Immature natural killer cell (primary cell): ENCODE measurements around the gene RPS29. TPM values are rescaled to one million over a fixed set of nuclear protein-coding genes. Genes with fewer than 3 reads are reported as not detected.
"Not testable (repeated sequence)": the region's sequence is repeated elsewhere in the genome, so short reads cannot be mapped to it uniquely, and the experiment has no call there.

ENCODE experiments used
- DNase-seq, 3 donors: peaks; one replicate each; pipeline ENCODE4 v3.0.0; 2022; ENCODE audit warnings: mixed read lengths in 1 of 3
- H3K27ac Mint-ChIP-seq, 6 donors: one replicate each; pipeline ENCODE4 v1.8.0; 2020; ENCODE audit warnings: mixed read lengths in 6 of 6, mild to moderate bottlenecking in 5 of 6, inconsistent platforms in 4 of 6, moderate library complexity in 3 of 6
- H3K27me3 Mint-ChIP-seq, 3 donors: one replicate each; pipeline ENCODE4 v1.8.0; 2020 to 2021; ENCODE audit warnings: low read depth in 3 of 3, mild to moderate bottlenecking in 3 of 3, mixed read lengths in 3 of 3, moderate library complexity in 3 of 3, inconsistent platforms in 1 of 3
- H3K36me3 Mint-ChIP-seq, 3 donors: one replicate each; pipeline ENCODE4 v1.8.0; 2020; ENCODE audit warnings: mixed read lengths in 3 of 3, inconsistent platforms in 2 of 3, mild to moderate bottlenecking in 2 of 3
- H3K4me1 Mint-ChIP-seq, 2 donors: one replicate each; pipeline ENCODE4 v1.8.0; 2020; ENCODE audit warnings: inconsistent platforms in 2 of 2, mild to moderate bottlenecking in 2 of 2, mixed read lengths in 2 of 2, moderate library complexity in 1 of 2
- H3K4me3 Mint-ChIP-seq, 5 donors: one replicate each; pipeline ENCODE4 v1.8.0; 2020; ENCODE audit warnings: mild to moderate bottlenecking in 5 of 5, mixed read lengths in 5 of 5, inconsistent platforms in 3 of 5, moderate library complexity in 3 of 5
- H3K9me3 Mint-ChIP-seq, 6 donors: one replicate each; pipeline ENCODE4 v1.8.0; 2020; ENCODE audit warnings: mild to moderate bottlenecking in 6 of 6, mixed read lengths in 6 of 6, inconsistent platforms in 4 of 6, moderate library complexity in 3 of 6
- polyA plus RNA-seq, 3 donors: library from polyadenylated mRNA; unstranded; fragments of 300-500 nt; fragmentation: Illumina TruSeq; gene quantifications; one replicate each; pipeline ENCODE4 v1.2.3, GENCODE V29; 2021

The RPS29 gene
- polyA plus RNA-seq: 1,000 to 10,000 TPM; 2,323 to 7,295 (median 3,604) TPM

GRCh38 chr14:49585803-49586672, at the start of gene RPS29:
RPS29 (minus strand) TSS chr14:49586380; CDS start chr14:49586346, 34 bp downstream.
- Mint-ChIP-seq H3K27ac (peak within 1 kb of the TSS; percentile 93 to 99 (median 94)), H3K36me3 (peaks cover 0 to 21% (median 14%) of the 10 kb centered on the region in 3 donors), H3K4me1 (peaks cover 62 to 67% of the 10 kb centered on the region in 2 donors), H3K27me3 (peaks cover 13 to 26% (median 23%) of the 10 kb centered on the region in 3 donors), H3K9me3 (peaks cover 0 to 3% (median 0%) of the 10 kb centered on the region in 6 donors), H3K4me3 (peak within 1 kb of the TSS; percentile 90 to 99 (median 93))
- peak; percentile 99 to 100 (median 99) for DNase-seq

GRCh38 chr14:49634547-49635334, 48.6 kb upstream of the RPS29 start, which contains the start of gene DNAAF2:
DNAAF2 (minus strand) TSS chr14:49635244; CDS start chr14:49635149, 95 bp downstream.
- peak; percentile 76 to 78 (median 77) for DNase-seq
- Mint-ChIP-seq H3K36me3 (peaks cover 5 to 9% (median 6%) of the 10 kb centered on the region in 3 donors), H3K27me3 (peaks cover 9 to 17% (median 15%) of the 10 kb centered on the region in 3 donors), H3K27ac (peak within 1 kb of the TSS; percentile 93 to 99 (median 99)), H3K4me1 (peaks cover 52 to 78% of the 10 kb centered on the region in 2 donors), H3K4me3 (peak within 1 kb of the TSS; percentile 93 to 97 (median 95)), H3K9me3 (peaks cover 0 to 2% (median 0%) of the 10 kb centered on the region in 6 donors)

DNA sequence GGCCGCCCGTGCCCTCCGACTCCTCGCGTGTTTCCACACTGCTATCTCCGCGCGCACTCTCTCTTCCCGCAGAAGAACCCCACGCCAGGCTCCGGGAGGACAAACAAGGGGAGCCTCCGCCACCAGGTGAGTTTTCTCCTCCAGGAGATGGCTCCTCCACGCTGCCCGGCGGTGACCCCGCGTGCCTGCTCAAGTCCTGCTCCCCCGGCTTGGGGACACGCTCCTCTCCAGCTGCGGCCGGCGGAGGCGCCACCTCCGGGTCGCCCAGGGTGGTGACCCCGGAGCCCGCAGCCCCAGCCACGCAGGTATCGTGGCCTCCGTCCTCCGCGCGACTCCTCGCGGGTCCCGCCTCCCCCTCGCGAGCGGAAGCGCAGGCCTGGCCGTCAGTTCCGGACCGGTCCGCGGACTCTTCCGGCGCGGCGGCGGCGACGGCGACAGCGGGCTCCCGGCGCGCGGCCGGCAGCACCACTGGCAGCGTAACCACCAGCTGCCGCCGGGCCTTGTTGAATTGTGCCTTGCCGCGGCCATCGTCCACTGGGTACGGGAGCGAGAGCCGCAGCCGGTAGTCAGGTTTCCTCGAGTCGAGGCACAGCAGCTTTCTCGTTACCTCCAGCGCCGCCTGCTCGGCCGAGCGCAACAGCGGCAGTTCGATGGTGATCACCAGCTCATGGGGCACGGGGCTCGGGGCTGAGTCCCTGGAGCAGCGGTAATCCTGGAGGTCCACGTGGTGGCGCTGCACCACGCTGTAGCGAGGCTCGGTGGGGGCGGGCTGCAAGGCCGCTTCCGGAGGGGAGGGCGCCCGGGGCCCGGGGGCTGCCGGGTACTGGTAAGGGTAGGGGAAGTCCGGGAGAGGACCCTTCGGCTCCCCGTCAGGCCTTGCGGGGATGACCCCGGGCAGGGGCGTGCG, 47.7 kb upstream of the RPS29 start:
- peaks cover 5 to 8% (median 5%) of the 10 kb centered on the region in 3 donors for H3K36me3 Mint-ChIP-seq
- H3K4me3 Mint-ChIP-seq: peak overlapping the region; percentile 93 to 97 (median 95)
- peaks cover 50 to 69% of the 10 kb centered on the region in 2 donors for H3K4me1 Mint-ChIP-seq
- H3K9me3 Mint-ChIP-seq: peaks cover 0 to 2% (median 0%) of the 10 kb centered on the region in 6 donors
- DNase-seq: peak; percentile 93 to 94 (median 94)
- H3K27ac Mint-ChIP-seq: peak overlapping the region; percentile 92 to 95 (median 95)
- peaks cover 9 to 17% (median 15%) of the 10 kb centered on the region in 3 donors for H3K27me3 Mint-ChIP-seq

- no peaks in the 10 kb centered on the region for H3K9me3 Mint-ChIP-seq
- peaks cover 0 to 4% (median 4%) of the 10 kb centered on the region in 3 donors for H3K36me3 Mint-ChIP-seq
- peaks cover 51 to 65% of the 10 kb centered on the region in 2 donors for H3K4me1 Mint-ChIP-seq
- peak overlapping the region; percentile 51 to 82 (median 77) for H3K27ac Mint-ChIP-seq
- peak overlapping the region in 4 of 5 donors; percentile 18 to 98 (median 33) for H3K4me3 Mint-ChIP-seq
- DNase-seq: no peak
- H3K27me3 Mint-ChIP-seq: peaks cover 8 to 11% (median 11%) of the 10 kb centered on the region in 3 donors
Measured at GRCh38 chr14:49623941-49624839, 38.0 kb upstream of the RPS29 start.

DNA sequence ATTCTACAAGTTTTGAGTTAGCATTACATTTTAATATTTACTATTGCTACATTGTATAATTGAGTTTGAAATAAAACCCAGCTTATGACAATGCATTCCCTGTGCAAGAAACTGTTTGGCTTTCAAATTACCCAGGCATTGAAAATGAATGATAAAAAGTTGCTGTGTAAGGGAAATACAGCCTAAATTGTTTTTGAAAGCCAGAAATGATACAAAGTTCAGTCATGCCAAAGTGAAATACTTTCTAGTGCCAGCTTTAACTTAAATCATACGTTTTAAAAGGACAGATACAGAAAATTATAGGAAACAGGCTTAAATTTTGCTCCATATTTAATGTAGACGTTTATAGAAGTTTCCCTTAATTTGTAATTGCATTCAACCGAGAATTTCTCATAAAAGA, 37.2 kb upstream of the RPS29 start:
- peak overlapping the region; percentile 50 to 82 (median 77) for H3K27ac Mint-ChIP-seq
- H3K36me3 Mint-ChIP-seq: peaks cover 0 to 10% (median 9%) of the 10 kb centered on the region in 3 donors
- H3K9me3 Mint-ChIP-seq: no peaks in the 10 kb centered on the region
- H3K4me1 Mint-ChIP-seq: peaks cover 58 to 73% of the 10 kb centered on the region in 2 donors
- peak overlapping the region in 3 of 5 donors; percentile 33 to 98 (median 98) for H3K4me3 Mint-ChIP-seq
- DNase-seq: no peak
- peaks cover 8 to 13% (median 11%) of the 10 kb centered on the region in 3 donors for H3K27me3 Mint-ChIP-seq

DNA sequence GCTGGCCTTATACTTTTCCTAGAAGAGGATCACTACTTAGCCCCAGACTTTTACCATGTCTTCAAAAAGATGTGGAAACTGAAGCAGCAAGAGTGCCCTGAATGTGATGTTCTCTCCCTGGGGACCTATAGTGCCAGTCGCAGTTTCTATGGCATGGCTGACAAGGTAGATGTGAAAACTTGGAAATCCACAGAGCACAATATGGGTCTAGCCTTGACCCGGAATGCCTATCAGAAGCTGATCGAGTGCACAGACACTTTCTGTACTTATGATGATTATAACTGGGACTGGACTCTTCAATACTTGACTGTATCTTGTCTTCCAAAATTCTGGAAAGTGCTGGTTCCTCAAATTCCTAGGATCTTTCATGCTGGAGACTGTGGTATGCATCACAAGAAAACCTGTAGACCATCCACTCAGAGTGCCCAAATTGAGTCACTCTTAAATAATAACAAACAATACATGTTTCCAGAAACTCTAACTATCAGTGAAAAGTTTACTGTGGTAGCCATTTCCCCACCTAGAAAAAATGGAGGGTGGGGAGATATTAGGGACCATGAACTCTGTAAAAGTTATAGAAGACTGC, 35.9 kb upstream of the RPS29 start:
- peaks cover 3 to 11% (median 11%) of the 10 kb centered on the region in 3 donors for H3K36me3 Mint-ChIP-seq
- peak overlapping the region; percentile 84 to 100 (median 98) for H3K27ac Mint-ChIP-seq
- H3K4me3 Mint-ChIP-seq: peak overlapping the region; percentile 97 to 99 (median 98)
- DNase-seq: no peak
- peaks cover 8 to 13% (median 11%) of the 10 kb centered on the region in 3 donors for H3K27me3 Mint-ChIP-seq
- H3K4me1 Mint-ChIP-seq: peaks cover 63 to 80% of the 10 kb centered on the region in 2 donors
- H3K9me3 Mint-ChIP-seq: no peaks in the 10 kb centered on the region

- peaks cover 8 to 13% (median 11%) of the 10 kb centered on the region in 3 donors for H3K27me3 Mint-ChIP-seq
- no peak for DNase-seq
- H3K4me3 Mint-ChIP-seq: peak overlapping the region; percentile 97 to 99 (median 98)
- no peaks in the 10 kb centered on the region for H3K9me3 Mint-ChIP-seq
- peaks cover 3 to 9% (median 9%) of the 10 kb centered on the region in 3 donors for H3K36me3 Mint-ChIP-seq
- peaks cover 62 to 78% of the 10 kb centered on the region in 2 donors for H3K4me1 Mint-ChIP-seq
- H3K27ac Mint-ChIP-seq: peak overlapping the region; percentile 96 to 100 (median 99)
Measured at GRCh38 chr14:49621114-49621881, 35.1 kb upstream of the RPS29 start.

DNA sequence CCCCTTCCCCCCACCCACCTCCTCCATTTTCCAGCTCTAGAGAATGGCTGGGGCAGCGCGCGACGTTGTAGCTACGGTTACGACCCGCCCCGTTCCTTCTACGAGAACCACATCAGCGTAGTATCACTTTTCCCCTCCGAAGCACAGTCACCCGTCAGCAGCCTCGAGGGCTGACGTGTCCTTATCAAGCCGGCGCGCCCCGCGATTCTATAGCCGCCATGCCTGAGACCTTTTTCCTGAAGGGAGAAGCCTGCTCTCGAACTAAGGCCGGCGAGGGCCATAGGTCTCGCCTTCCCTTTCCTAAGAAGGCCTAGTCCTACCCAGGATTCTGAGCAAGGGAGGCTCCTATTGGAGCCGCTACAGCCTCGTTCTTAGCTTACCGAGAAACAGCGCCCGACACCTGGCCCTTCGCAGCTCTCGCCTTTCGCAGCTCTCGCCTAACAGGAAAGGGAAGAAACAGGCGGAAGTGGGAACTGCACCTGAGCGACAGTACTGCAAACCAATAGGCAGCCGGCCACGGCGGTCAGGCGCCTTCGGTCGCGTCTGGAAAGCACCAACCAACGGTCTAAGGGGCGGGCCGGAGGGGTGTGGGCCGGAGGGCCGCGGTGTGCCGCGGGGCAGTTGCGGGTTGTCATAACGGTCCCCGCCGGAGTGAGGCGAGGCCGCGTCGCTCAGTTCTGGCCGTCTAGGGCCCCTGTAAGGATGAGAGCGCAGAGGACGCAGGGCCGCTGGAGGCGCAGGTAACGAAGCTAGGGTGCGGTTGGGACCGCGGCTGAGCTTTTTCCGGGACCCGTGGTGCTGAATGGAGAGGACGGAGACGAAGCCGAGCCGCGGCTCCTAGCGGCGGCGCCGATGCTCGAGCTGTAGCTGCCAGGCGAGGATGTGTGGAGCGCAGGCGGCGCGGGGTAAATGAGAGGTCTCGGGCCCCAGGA, 34.3 kb upstream of the RPS29 start, which contains the start of the genes MGAT2 and RPL36AL:
MGAT2 (plus strand) TSS at position 618 of the 932 bp plus-strand sequence. CDS start 470 bp downstream, outside the sequence.
RPL36AL (minus strand) TSS at position 445 of the 932 bp plus-strand sequence. CDS start 1,522 bp downstream, outside the sequence.
- Mint-ChIP-seq H3K27ac (peak within 1 kb of the TSS; percentile 96 to 100 (median 99)), H3K36me3 (peaks cover 3 to 9% (median 9%) of the 10 kb centered on the region in 3 donors), H3K4me1 (peaks cover 60 to 74% of the 10 kb centered on the region in 2 donors), H3K27me3 (peaks cover 8 to 13% (median 11%) of the 10 kb centered on the region in 3 donors), H3K4me3 (peak within 1 kb of the TSS; percentile 97 to 99 (median 98)), H3K9me3 (no peaks in the 10 kb centered on the region)
- DNase-seq: peak; percentile 98

DNA sequence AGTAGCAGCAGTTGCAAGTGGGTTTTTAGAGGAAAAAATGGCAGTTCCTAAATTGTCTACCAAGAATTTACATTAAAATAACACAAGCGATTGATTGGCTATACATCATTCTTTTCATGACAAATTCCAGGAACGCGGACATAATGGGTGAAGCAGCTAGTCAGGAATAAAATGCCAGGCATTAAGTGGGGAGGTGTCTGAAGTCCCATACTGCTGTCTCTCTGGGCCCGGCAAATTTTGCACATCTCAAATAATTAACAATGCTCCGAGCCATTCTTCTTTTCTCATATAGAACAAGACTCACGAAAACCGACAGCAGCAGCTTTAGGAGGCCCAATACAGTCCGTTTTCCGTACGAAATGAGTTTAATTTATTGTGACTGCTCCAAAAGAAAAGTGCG, 33.5 kb upstream of the RPS29 start:
- Mint-ChIP-seq H3K4me3 (peak overlapping the region; percentile 97 to 99 (median 98)), H3K27ac (peak overlapping the region; percentile 96 to 100 (median 99)), H3K36me3 (peaks cover 3 to 9% (median 9%) of the 10 kb centered on the region in 3 donors)

DNA sequence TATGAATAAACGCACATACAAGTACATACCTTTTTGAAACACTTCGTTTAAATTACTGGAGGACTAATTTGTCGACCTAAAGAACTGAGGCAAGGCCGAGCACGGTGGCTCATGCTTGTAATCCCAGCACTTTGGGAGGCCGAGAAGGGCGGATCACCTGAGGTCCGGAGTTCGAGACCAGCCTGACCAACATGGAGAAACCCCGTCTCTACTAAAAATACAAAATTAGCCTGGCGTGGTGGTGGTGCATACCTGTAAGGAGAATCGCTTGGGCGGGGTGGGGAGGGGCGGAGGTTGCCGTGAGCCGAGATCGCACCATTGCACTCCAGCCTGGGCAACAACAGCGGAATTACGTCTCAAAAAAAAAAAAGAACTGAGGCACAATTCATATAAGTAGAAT, 33.1 kb upstream of the RPS29 start:
- not testable (repeated sequence) for H3K9me3 Mint-ChIP-seq, DNase-seq, H3K36me3 Mint-ChIP-seq
- Mint-ChIP-seq H3K27ac (peak overlapping the region; percentile 96 to 100 (median 99)), H3K4me1 (peaks cover 57 to 62% of the 10 kb centered on the region in 2 donors), H3K27me3 (peaks cover 8 to 13% (median 11%) of the 10 kb centered on the region in 3 donors), H3K4me3 (peak overlapping the region; percentile 97 to 99 (median 98))

More for the DNA sequence above, 33.5 kb upstream of the RPS29 start:
- Mint-ChIP-seq H3K4me1 (peaks cover 58 to 67% of the 10 kb centered on the region in 2 donors), H3K9me3 (no peaks in the 10 kb centered on the region), H3K27me3 (peaks cover 8 to 13% (median 11%) of the 10 kb centered on the region in 3 donors)
- no peak for DNase-seq
